Measurements from ENCODE around the gene TRAPPC14.

Gene TRAPPC14

GRCh38 chr7:100160067-100160466 lies 1.5 kb upstream of the TRAPPC14 start:
- TF ChIP-seq ISL1 (CRISPR knock-in tag; IDR thresholded peaks at IDR 0.05) (no peak), TSHZ2 (CRISPR knock-in tag; IDR thresholded peaks at IDR 0.05) (no peak), GLIS3 (CRISPR knock-in tag; IDR thresholded peaks at IDR 0.05) (no peak), ZNF8 (CRISPR knock-in tag; IDR thresholded peaks at IDR 0.05) (no peak), TOX (CRISPR knock-in tag; IDR thresholded peaks at IDR 0.05; ENCODE audit: borderline replicate concordance) (no peak), ZNF70 (CRISPR knock-in tag; IDR thresholded peaks at IDR 0.05) (no peak), SNAI2 (CRISPR knock-in tag; IDR thresholded peaks at IDR 0.05) (no peak), CSRNP3 (CRISPR knock-in tag; IDR thresholded peaks at IDR 0.05) (no peak), RARB (CRISPR knock-in tag; IDR thresholded peaks at IDR 0.05) (no peak), CREB5 (CRISPR knock-in tag; IDR thresholded peaks at IDR 0.05; ENCODE audit: low read depth) (no peak), ZNF565 (CRISPR knock-in tag; conservative IDR thresholded peaks at IDR 0.05; ENCODE audit: low read depth) (no peak), ZC3H10 (CRISPR knock-in tag; IDR thresholded peaks at IDR 0.05) (no peak), OSR1 (CRISPR knock-in tag; IDR thresholded peaks at IDR 0.05) (no peak), CSDC2 (CRISPR knock-in tag; IDR thresholded peaks at IDR 0.05) (no peak), PPARA (CRISPR knock-in tag; IDR thresholded peaks at IDR 0.05; ENCODE audit: borderline replicate concordance) (no peak), ARNTL (CRISPR knock-in tag; IDR thresholded peaks at IDR 0.05; ENCODE audit: borderline replicate concordance, low read depth) (no peak), POU6F1 (CRISPR knock-in tag; IDR thresholded peaks at IDR 0.05; ENCODE audit: borderline replicate concordance, low read depth) (no peak), BACH2 (CRISPR knock-in tag; IDR thresholded peaks at IDR 0.05; ENCODE audit: borderline replicate concordance) (no peak)
- ATAC-seq: no peak

- no peak for ATAC-seq
- TF ChIP-seq GLIS3 (CRISPR knock-in tag; IDR thresholded peaks at IDR 0.05): no peak
- TF ChIP-seq ZFP3 (CRISPR knock-in tag; IDR thresholded peaks at IDR 0.05): no peak
- no peak for TF ChIP-seq CSRNP3 (CRISPR knock-in tag; IDR thresholded peaks at IDR 0.05)
- no peak for TF ChIP-seq SNAI2 (CRISPR knock-in tag; IDR thresholded peaks at IDR 0.05)
- TF ChIP-seq TSHZ2 (CRISPR knock-in tag; IDR thresholded peaks at IDR 0.05): no peak
- TF ChIP-seq RARB (CRISPR knock-in tag; IDR thresholded peaks at IDR 0.05): no peak
- TF ChIP-seq CSDC2 (CRISPR knock-in tag; IDR thresholded peaks at IDR 0.05): no peak
- TF ChIP-seq ARNTL (CRISPR knock-in tag; IDR thresholded peaks at IDR 0.05; ENCODE audit: borderline replicate concordance, low read depth): no peak
- TF ChIP-seq POU6F1 (CRISPR knock-in tag; IDR thresholded peaks at IDR 0.05; ENCODE audit: borderline replicate concordance, low read depth): no peak
- no peak for TF ChIP-seq ZNF70 (CRISPR knock-in tag; IDR thresholded peaks at IDR 0.05)
- TF ChIP-seq ZC3H10 (CRISPR knock-in tag; IDR thresholded peaks at IDR 0.05): no peak
- TF ChIP-seq TCF4 (CRISPR knock-in tag; IDR thresholded peaks at IDR 0.05; ENCODE audit: borderline replicate concordance): no peak
- no peak for TF ChIP-seq PPARA (CRISPR knock-in tag; IDR thresholded peaks at IDR 0.05; ENCODE audit: borderline replicate concordance)
- no peak for TF ChIP-seq ZFP30 (CRISPR knock-in tag; IDR thresholded peaks at IDR 0.05)
- no peak for TF ChIP-seq CREB5 (CRISPR knock-in tag; IDR thresholded peaks at IDR 0.05; ENCODE audit: low read depth)
Measured at GRCh38 chr7:100159099-100159623, 638 bp upstream of the TRAPPC14 start.

Data from SK-N-SH treated with all-trans-retinoic acid at 6 μM for 48 hours (cell line).